SIG-M5 treated with dmso at 0.1 percent for 504 hours (cell line): Measurements from ENCODE around the gene TBX15.

Experiments used
- DNase-seq: peaks from one replicate; lab custom pipeline; 2025; ENCODE audit not compliant: unreplicated experiment; lab: John Stamatoyannopoulos, UW

The TBX15 gene

GRCh38 chr1:118899340-118899739 is 88.8 kb downstream of the TBX15 start:
- no peak for DNase-seq

GRCh38 chr1:118898712-118899111 is 89.4 kb downstream of the TBX15 start:
- DNase-seq, result no peak

- DNase-seq, result no peak
Observed at GRCh38 chr1:118896416-118896815, 91.7 kb downstream of the TBX15 start.

GRCh38 chr1:118894836-118895235 is 93.3 kb downstream of the TBX15 start:
- DNase-seq, result no peak

GRCh38 chr1:118890851-118891384 is 97.2 kb downstream of the TBX15 start:
- DNase-seq, result no peak

GRCh38 chr1:118884946-118885345 is 103.2 kb downstream of the TBX15 start:
- DNase-seq, result no peak

- DNase-seq, result no peak
Observed at GRCh38 chr1:118881751-118882150, 106.4 kb downstream of the TBX15 start.

GRCh38 chr1:118878661-118879060 is 109.5 kb downstream of the TBX15 start:
- DNase-seq, result no peak

- DNase-seq, result no peak
Observed at GRCh38 chr1:118877668-118878396, 110.3 kb downstream of the TBX15 start.

GRCh38 chr1:118871582-118872171 is 116.5 kb downstream of the TBX15 start:
- DNase-seq, result no peak

GRCh38 chr1:118868387-118868786 is 119.8 kb downstream of the TBX15 start:
- DNase-seq, result no peak

GRCh38 chr1:118866330-118866729 is 121.8 kb downstream of the TBX15 start:
- no peak for DNase-seq

GRCh38 chr1:118863688-118864087 is 124.5 kb downstream of the TBX15 start:
- DNase-seq, result no peak

- no peak for DNase-seq
Observed at GRCh38 chr1:118862755-118863154, 125.4 kb downstream of the TBX15 start.

- no peak for DNase-seq
Observed at GRCh38 chr1:118861216-118861615, 126.9 kb downstream of the TBX15 start.

GRCh38 chr1:118859999-118860398 is 128.1 kb downstream of the TBX15 start:
- DNase-seq, result no peak

GRCh38 chr1:118846443-118846842 is 141.7 kb downstream of the TBX15 start:
- no peak for DNase-seq

GRCh38 chr1:118842452-118843201 is 145.5 kb downstream of the TBX15 start:
- no peak for DNase-seq

GRCh38 chr1:118841521-118841920 is 146.6 kb downstream of the TBX15 start:
- no peak for DNase-seq
